ENCODE data around the gene PSMB10.

- TF ChIP-seq CTCF (IDR thresholded peaks at IDR 0.05; ENCODE audit: insufficient read depth, low read length, poor library complexity, severe bottlenecking): no peak
- no peak for TF ChIP-seq EZH2phosphoT487 (conservative IDR thresholded peaks at IDR 0.05; ENCODE audit: low read length)
These were observed 26.5 kb downstream of the PSMB10 start for GRCh38 chr16:67910158-67910557.

Data from SU-DHL-6 (cell line).